ENCODE measurements around the gene MYO5A. TPM values are rescaled to one million over a fixed set of nuclear protein-coding genes. Genes with fewer than 3 reads are reported as not detected.

Gene MYO5A
- total RNA-seq, 1 donor from 2014 or later, result 6.5 TPM

- intact Hi-C loops (cut with micrococcal nuclease), result no loop called here
Observed at GRCh38 chr15:52336529-52336928, 192.2 kb downstream of the MYO5A start.

GRCh38 chr15:52334491-52335160, 194.1 kb downstream of the MYO5A start:
- Histone ChIP-seq H3K27ac (replicated peaks) (no peak overlapping the region), H3K4me3 (no peak overlapping the region), H3K36me3 (peaks cover 16% of the 10 kb centered on the region), H3K9me3 (replicated peaks) (no peaks in the 10 kb centered on the region), H3K4me1 (peaks cover 17% of the 10 kb centered on the region), H3K27me3 (ENCODE audit: low read depth) (no peaks in the 10 kb centered on the region)
- intact Hi-C loops (cut with micrococcal nuclease), result no loop called here
- no peak for DNase-seq
- TF ChIP-seq CTCF (IDR thresholded peaks at IDR 0.05; ENCODE audit: borderline replicate concordance), result no peak

More at GRCh38 chr15:52336529-52336928, 192.2 kb downstream of the MYO5A start:
- DNase-seq, result no peak
- Histone ChIP-seq H3K4me1 (peaks cover 17% of the 10 kb centered on the region), H3K27ac (replicated peaks) (no peak overlapping the region), H3K9me3 (replicated peaks) (no peaks in the 10 kb centered on the region), H3K36me3 (peaks cover 9% of the 10 kb centered on the region), H3K27me3 (ENCODE audit: low read depth) (no peaks in the 10 kb centered on the region), H3K4me3 (no peak overlapping the region)
- peak; percentile 21 for TF ChIP-seq CTCF (IDR thresholded peaks at IDR 0.05; ENCODE audit: borderline replicate concordance)

- Histone ChIP-seq H3K9me3 (replicated peaks) (no peaks in the 10 kb centered on the region), H3K36me3 (peaks cover 35% of the 10 kb centered on the region), H3K4me3 (no peak overlapping the region), H3K27me3 (ENCODE audit: low read depth) (no peaks in the 10 kb centered on the region), H3K27ac (replicated peaks) (no peak overlapping the region), H3K4me1 (peaks cover 1% of the 10 kb centered on the region)
- DNase-seq, result no peak
- TF ChIP-seq CTCF (IDR thresholded peaks at IDR 0.05; ENCODE audit: borderline replicate concordance), result peak; percentile 58
- intact Hi-C loops (cut with micrococcal nuclease), result no loop called here
Observed at GRCh38 chr15:52331490-52332240, 197.0 kb downstream of the MYO5A start.

- TF ChIP-seq CTCF (IDR thresholded peaks at IDR 0.05; ENCODE audit: borderline replicate concordance), result no peak
Observed at GRCh38 chr15:52329987-52330386, 198.7 kb downstream of the MYO5A start.

GRCh38 chr15:52329150-52329549, 199.5 kb downstream of the MYO5A start:
- H3K4me3 ChIP-seq, result no peak overlapping the region
- intact Hi-C loops (cut with micrococcal nuclease), result loop anchor here (10.0 kb wide), 1 partner anchor 64 kb away; no protein-coding TSS in a partner anchor
- no peaks in the 10 kb centered on the region for H3K4me1 ChIP-seq
- H3K36me3 ChIP-seq, result peaks cover 31% of the 10 kb centered on the region
- H3K27ac ChIP-seq (replicated peaks), result no peak overlapping the region
- no peaks in the 10 kb centered on the region for H3K9me3 ChIP-seq (replicated peaks)
- TF ChIP-seq CTCF (IDR thresholded peaks at IDR 0.05; ENCODE audit: borderline replicate concordance), result no peak
- no peaks in the 10 kb centered on the region for H3K27me3 ChIP-seq (ENCODE audit: low read depth)
- no peak for DNase-seq

More at GRCh38 chr15:52329987-52330386, 198.7 kb downstream of the MYO5A start:
- Histone ChIP-seq H3K9me3 (replicated peaks) (no peaks in the 10 kb centered on the region), H3K36me3 (peaks cover 33% of the 10 kb centered on the region), H3K27me3 (ENCODE audit: low read depth) (no peaks in the 10 kb centered on the region), H3K4me1 (no peaks in the 10 kb centered on the region), H3K27ac (replicated peaks) (no peak overlapping the region), H3K4me3 (no peak overlapping the region)
- intact Hi-C loops (cut with micrococcal nuclease), result loop anchor here (10.0 kb wide), 1 partner anchor 65 kb away; no protein-coding TSS in a partner anchor
- no peak for DNase-seq
